ENCODE results near the gene ENTREP1.
"Not testable (repeated sequence)": the region's sequence is repeated elsewhere in the genome, so short reads cannot be mapped to it uniquely, and the experiment has no call there.

The ENTREP1 gene

DNA sequence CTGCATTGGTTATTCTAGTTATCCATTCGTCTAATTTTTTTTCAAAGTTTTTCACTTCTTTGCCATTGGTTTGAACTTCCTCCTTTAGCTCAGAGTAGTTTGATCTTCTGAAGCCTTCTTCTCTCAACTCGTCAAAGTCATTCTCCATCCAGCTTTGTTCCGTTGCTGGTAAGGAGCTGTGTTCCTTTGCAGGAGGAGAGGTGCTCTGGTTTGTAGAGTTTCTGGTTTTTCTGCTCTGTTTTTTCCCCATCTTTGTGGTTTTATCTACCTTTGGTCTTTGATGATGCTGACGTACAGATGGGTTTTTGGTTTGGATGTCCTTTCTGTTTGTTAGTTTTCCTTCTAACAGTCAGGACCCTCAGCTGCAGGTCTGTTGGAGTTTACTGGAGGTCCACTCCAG lies 114.6 kb downstream of the ENTREP1 start:
- H3K4me3 ChIP-seq (ENCODE audit: low read depth in 1 of 5, low read length in 5 of 5); H3K9me3 ChIP-seq (ENCODE audit: control insufficient read depth in 5 of 5, low read length in 5 of 5); H3K9ac ChIP-seq (ENCODE audit: low read length in 5 of 5); H3K27me3 ChIP-seq (ENCODE audit: control insufficient read depth in 5 of 5, insufficient read depth in 4 of 5, low read length in 5 of 5); H3K4me1 ChIP-seq (ENCODE audit: control insufficient read depth in 5 of 5, insufficient read depth in 5 of 5, low read length in 5 of 5); H3K27ac ChIP-seq (ENCODE audit: low read depth, low read length): not testable (repeated sequence)
- H3K36me3 ChIP-seq (ENCODE audit: control insufficient read depth in 5 of 5, insufficient read depth in 5 of 5, low read length in 5 of 5): peaks cover 0 to 24% (median 7%) of the 10 kb centered on the region in 5 donors

DNA sequence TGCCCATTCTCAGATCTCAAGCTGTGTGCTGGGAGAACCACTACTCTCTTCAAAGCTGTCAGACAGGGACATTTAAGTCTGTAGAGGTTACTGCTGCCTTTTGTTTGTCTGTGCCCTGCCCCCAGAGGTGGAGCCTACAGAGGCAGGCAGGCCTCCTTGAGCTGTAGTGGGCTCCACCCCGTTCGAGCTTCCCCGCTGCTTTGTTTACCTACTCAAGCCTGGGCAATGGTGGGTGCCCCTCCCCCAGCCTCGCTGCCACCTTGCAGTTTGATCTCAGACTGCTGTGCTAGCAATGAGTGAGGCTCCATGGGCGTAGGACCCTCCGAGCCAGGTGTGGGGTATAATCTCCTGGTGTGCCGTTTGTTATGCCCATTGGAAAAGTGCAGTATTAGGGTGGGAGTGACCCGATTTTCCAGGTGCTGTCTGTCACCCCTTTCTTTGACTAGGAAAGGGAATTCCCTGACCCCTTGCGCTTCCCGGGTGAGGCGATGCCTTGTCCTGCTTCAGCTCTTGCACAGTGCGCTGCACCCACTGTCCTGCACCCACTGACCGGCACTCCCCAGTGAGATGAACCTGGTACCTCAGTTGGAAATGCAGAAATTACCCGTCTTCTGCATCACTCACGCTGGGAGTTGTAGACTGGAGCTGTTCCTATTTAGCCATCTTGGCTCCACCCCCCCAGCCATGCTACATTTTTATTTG lies 115.4 kb downstream of the ENTREP1 start:
- H3K36me3 ChIP-seq (ENCODE audit: control insufficient read depth in 5 of 5, insufficient read depth in 5 of 5, low read length in 5 of 5): peaks cover 0 to 24% (median 7%) of the 10 kb centered on the region in 5 donors
- H3K27me3 ChIP-seq (ENCODE audit: control insufficient read depth in 5 of 5, insufficient read depth in 4 of 5, low read length in 5 of 5); H3K27ac ChIP-seq (ENCODE audit: low read depth, low read length); H3K4me3 ChIP-seq (ENCODE audit: low read depth in 1 of 5, low read length in 5 of 5); H3K9me3 ChIP-seq (ENCODE audit: control insufficient read depth in 5 of 5, low read length in 5 of 5); H3K9ac ChIP-seq (ENCODE audit: low read length in 5 of 5); H3K4me1 ChIP-seq (ENCODE audit: control insufficient read depth in 5 of 5, insufficient read depth in 5 of 5, low read length in 5 of 5): not testable (repeated sequence)

Measured in subcutaneous abdominal adipose tissue (tissue), 5 donors.